Rectal smooth muscle tissue (tissue), 1 donor: ENCODE measurements around the gene STK26.
"Not testable (repeated sequence)": the region's sequence is repeated elsewhere in the genome, so short reads cannot be mapped to it uniquely, and the experiment has no call there.

Experiments used
- H3K27ac ChIP-seq: one replicate; pipeline ENCODE4 v1.7.0; 2013; ENCODE audit warnings: low read depth, low read length, inconsistent platforms
- H3K27me3 ChIP-seq: one replicate; pipeline ENCODE4 v1.7.0; 2013; ENCODE audit warnings: low read length; ENCODE audit not compliant: control insufficient read depth, insufficient read depth
- H3K36me3 ChIP-seq: one replicate; pipeline ENCODE4 v1.7.0; 2013; ENCODE audit warnings: low read length; ENCODE audit not compliant: control insufficient read depth, insufficient read depth
- H3K4me1 ChIP-seq: one replicate; pipeline ENCODE4 v1.7.0; 2013; ENCODE audit warnings: low read length; ENCODE audit not compliant: control insufficient read depth, insufficient read depth
- H3K4me3 ChIP-seq: one replicate; pipeline ENCODE4 v1.7.0; 2013; ENCODE audit warnings: low read length
- H3K9ac ChIP-seq: one replicate; pipeline ENCODE4 v1.7.0; 2013; ENCODE audit warnings: low read length

Gene STK26

DNA sequence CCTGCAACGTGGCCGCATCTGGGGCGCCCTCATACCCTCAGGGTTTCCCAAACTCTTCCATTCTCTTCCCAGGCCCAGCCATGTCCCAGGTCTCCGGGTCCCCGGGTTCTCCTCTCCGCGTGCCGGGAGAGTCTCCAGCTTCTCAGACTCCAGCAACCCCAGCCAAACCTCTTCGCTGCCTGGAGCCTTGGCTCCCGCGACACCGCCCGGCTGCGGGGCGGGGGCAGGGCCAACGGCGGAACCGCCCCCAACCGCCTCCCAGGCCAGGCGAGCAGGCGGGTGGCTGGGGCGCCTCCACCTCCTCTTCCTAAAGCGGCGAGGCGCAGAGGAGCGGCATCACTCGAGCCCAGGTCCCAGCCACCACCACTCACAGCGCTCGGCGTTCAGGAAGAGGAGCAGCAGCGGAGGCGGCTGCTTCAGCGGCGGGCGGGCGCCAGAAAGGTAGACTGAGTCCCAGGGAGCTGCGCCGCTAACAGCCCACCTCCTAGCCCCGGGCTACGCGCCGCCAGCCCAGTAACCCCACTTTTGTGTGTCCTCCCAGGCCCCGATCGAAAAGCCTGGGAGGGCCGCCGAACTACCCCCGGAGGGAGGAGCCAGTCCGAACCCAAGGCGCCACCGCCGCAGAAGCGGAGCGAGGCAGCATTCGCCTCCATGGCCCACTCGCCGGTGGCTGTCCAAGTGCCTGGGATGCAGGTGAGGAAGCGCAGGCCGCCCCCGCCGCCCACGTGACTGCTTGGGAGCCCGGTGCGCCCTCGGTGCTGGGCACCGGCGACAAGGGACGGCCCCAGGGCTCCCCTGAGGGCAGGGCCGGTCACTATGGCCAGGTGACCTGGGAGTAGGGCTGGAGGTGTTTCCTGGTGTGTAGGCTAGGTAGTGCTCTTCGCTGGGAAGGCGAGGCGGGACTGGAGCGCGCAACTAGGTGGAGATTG is at the start of gene STK26:
Gene STK26, plus strand, starts transcription at position 336 of the 929 bp plus-strand sequence. Its CDS starts 316 bp downstream, at position 652.
- no peaks in the 10 kb centered on the region for H3K36me3 ChIP-seq
- H3K4me3 ChIP-seq, result peak within 1 kb of the TSS; percentile 76
- H3K9ac ChIP-seq, result peak within 1 kb of the TSS; percentile 26
- peaks cover 4% of the 10 kb centered on the region for H3K27me3 ChIP-seq
- no peak within 1 kb of the TSS for H3K27ac ChIP-seq
- no peaks in the 10 kb centered on the region for H3K4me1 ChIP-seq

DNA sequence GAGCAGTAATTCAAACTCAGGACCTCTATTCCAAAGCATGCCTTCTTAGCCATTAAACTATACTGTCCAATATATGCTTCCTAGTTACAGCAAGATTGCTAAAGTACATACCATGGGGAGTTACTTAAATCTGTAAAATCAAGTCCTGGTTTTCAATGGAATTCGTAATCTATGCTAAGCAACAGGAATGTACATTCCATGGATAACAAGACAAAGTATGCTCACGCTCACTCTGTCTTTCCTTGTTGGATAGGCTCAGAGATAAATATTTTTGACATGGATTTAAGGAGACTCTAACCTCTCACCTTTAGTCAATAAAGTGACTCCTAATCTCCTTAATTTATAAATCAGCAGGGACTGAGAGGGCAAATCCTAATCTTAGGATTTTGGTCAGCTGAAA is 47.3 kb upstream of the STK26 start:
- Histone ChIP-seq H3K27ac (no peak overlapping the region), H3K36me3 (no peaks in the 10 kb centered on the region), H3K9ac (no peak overlapping the region), H3K4me1 (no peaks in the 10 kb centered on the region), H3K27me3 (no peaks in the 10 kb centered on the region), H3K4me3 (no peak overlapping the region)

DNA sequence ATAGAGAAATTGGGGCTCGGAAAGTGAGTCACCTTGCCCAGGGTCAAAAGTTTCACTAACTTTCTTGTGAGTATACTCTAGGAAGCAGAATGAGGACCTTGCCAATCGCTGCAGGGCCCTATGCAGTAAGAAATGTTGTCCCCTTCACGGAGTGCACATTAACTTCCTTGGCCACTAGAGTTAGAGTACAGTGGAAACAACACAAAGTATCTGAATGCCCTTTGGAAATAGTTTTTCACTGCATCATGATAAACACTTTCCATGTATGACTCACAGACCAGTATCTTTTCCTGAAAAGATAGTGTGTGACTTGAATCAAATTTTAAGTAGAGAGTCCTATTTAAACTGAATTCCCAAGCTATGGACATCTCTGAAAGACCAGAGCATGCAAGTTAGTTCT is 45.5 kb upstream of the STK26 start:
- Histone ChIP-seq H3K4me3 (no peak overlapping the region), H3K9ac (no peak overlapping the region), H3K27me3 (no peaks in the 10 kb centered on the region), H3K4me1 (no peaks in the 10 kb centered on the region), H3K27ac (no peak overlapping the region), H3K36me3 (no peaks in the 10 kb centered on the region)

DNA sequence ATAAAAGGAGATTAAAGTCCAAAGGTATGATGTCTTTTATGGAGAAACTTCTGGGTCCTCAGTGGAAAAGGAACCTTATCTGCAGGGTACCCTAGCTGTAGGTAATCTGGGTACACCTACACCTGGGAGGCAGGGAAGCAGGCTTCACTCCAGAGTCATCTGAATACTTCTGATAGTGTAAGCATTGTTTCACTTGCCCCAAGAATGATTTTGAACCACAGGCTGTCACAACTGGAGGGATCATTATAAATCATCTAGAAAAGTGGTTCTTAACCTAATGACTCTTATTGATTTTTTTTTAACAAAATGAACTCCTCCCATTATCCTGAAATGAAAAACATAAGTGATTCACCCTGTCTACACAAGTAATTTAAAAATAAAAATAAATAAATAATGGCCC is 44.0 kb upstream of the STK26 start:
- Histone ChIP-seq H3K4me1 (no peaks in the 10 kb centered on the region), H3K36me3 (no peaks in the 10 kb centered on the region), H3K9ac (no peak overlapping the region), H3K27me3 (no peaks in the 10 kb centered on the region), H3K27ac (no peak overlapping the region), H3K4me3 (no peak overlapping the region)

DNA sequence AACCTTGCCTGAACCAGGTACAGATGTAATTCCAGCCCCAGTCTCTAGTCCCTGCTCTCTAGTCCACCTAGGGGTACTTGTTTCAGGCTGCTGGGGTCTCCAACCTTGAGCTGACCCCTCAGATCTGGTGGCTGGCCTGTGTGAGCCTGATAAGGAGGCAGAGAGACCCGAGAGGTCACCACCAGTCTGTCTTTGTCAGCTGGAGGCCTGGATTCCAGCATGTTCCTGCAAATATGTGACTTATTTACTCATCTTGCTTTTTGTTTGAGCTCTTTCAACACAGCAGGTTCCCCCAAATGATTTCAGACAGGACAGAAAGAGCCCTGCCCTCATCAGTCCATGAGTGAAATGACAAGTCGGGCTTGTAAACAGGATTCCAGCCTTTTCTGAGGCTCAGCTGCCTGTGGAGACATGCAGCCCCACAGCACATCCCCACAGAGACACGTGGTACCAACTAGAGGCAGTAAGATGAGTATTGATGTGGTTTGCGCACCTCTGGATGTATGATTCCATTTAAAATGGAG is 37.5 kb upstream of the STK26 start:
- Histone ChIP-seq H3K36me3 (no peaks in the 10 kb centered on the region), H3K9ac (no peak overlapping the region), H3K27me3 (peaks cover 2% of the 10 kb centered on the region), H3K4me3 (no peak overlapping the region), H3K27ac (no peak overlapping the region), H3K4me1 (no peaks in the 10 kb centered on the region)

DNA sequence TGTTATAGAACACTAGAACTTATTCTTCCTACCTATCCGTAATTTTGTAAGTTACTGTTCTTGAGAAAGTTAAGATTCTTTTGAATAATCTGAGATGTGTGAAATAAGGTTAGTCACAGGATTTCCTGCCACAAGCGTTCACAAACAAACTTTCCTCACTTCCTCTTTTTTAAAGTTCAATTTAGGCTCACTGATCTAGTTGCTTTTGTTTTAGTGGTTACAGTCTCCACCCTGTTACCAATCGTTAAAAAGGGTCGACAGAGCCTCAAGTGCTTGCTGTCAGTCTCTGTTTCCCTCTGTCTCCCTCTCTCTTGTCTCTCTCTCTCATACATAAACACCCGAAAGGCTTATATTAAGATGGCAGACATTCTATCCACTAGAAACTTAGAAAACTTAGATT is 35.9 kb upstream of the STK26 start:
- Histone ChIP-seq H3K36me3 (no peaks in the 10 kb centered on the region), H3K9ac (no peak overlapping the region), H3K4me1 (no peaks in the 10 kb centered on the region), H3K27ac (no peak overlapping the region), H3K27me3 (peaks cover 2% of the 10 kb centered on the region), H3K4me3 (no peak overlapping the region)

DNA sequence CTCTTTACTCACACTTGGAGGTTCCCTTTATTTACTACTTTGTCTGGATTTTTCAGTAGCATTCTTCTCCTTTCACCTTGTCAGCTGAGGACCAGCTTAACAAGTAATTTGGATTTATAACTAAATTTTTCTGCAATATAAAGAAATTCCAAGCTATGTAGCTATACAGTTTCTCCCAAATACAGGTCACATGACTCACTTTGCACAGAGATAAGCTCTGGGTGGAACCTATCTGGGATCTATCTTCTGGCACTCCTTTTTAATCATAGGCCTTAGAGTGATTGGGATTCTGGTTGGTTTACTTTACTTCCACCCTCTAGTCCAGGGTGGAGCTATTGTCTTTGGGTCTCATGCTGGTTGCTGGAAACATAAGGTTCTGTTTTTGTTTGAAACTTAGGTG is 34.9 kb upstream of the STK26 start:
- Histone ChIP-seq H3K27me3 (peaks cover 2% of the 10 kb centered on the region), H3K27ac (no peak overlapping the region), H3K9ac (no peak overlapping the region)

DNA sequence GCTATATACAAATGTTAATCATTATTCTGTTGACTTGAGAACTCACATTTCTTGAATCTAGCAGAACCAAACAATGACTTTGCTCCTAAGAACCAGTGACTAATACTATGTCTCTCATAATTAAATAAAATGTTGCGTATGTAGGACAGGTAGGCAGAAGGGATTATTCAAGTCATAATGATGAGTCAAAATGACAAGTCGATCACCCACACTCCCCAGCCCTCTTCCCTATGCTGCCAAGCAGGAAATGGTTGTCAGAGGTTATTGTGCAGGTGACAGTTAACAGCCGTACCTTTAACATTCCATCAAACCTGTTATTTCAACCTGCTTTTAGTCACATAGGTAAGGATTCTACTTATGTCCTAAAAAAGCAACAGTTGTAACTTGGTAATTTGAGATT is 22.0 kb upstream of the STK26 start:
- Histone ChIP-seq H3K4me3 (no peak overlapping the region), H3K27ac (no peak overlapping the region)

More for the DNA sequence above, 34.9 kb upstream of the STK26 start:
- Histone ChIP-seq H3K4me3 (no peak overlapping the region), H3K4me1 (no peaks in the 10 kb centered on the region), H3K36me3 (no peaks in the 10 kb centered on the region)

DNA sequence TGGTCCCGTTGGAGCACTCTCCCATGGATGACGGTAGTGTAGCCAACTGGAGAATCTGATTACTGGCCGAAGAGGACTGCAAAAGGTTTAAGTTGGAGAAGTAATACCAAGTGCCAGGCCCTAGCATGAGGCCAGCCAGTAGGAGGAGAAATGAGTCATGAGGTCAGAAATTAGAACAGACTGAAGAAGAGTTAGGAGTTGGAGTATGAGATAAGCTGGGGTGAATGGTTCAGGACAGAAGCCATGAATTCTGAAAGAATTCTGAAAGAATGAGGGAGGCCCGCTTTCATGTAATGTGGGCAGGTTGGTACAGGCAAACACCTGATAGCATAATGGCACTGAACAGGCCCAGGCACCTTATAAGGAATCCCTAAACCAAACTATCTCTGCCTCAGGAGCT is 18.4 kb upstream of the STK26 start:
- no peaks in the 10 kb centered on the region for H3K36me3 ChIP-seq
- H3K9ac ChIP-seq, result no peak overlapping the region
- no peak overlapping the region for H3K27ac ChIP-seq
- no peaks in the 10 kb centered on the region for H3K27me3 ChIP-seq
- no peak overlapping the region for H3K4me3 ChIP-seq
- no peaks in the 10 kb centered on the region for H3K4me1 ChIP-seq

More for the DNA sequence above, 22.0 kb upstream of the STK26 start:
- no peak overlapping the region for H3K9ac ChIP-seq
- no peaks in the 10 kb centered on the region for H3K36me3 ChIP-seq
- H3K27me3 ChIP-seq, result no peaks in the 10 kb centered on the region
- H3K4me1 ChIP-seq, result no peaks in the 10 kb centered on the region

DNA sequence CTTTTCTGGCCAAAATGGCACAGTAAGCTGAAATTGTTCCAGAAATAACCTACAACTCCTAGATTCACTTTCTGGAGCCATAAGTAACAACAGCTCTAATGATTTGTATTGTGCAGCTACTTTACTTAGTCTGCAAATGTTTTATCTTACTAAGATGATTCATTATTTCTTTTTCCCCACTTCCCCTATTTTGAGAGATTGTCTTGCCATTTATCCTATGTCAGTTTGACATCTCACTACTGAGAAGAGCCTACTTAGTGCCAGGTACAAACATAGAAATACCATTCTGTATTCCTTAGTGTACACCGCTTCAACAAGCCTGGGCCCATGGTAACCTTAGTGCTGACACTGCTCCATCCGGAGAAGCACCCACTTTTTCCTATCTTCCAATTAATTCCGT is 13.8 kb upstream of the STK26 start:
- Histone ChIP-seq H3K4me3 (no peak overlapping the region), H3K27me3 (no peaks in the 10 kb centered on the region), H3K4me1 (no peaks in the 10 kb centered on the region), H3K9ac (no peak overlapping the region), H3K27ac (no peak overlapping the region), H3K36me3 (no peaks in the 10 kb centered on the region)

DNA sequence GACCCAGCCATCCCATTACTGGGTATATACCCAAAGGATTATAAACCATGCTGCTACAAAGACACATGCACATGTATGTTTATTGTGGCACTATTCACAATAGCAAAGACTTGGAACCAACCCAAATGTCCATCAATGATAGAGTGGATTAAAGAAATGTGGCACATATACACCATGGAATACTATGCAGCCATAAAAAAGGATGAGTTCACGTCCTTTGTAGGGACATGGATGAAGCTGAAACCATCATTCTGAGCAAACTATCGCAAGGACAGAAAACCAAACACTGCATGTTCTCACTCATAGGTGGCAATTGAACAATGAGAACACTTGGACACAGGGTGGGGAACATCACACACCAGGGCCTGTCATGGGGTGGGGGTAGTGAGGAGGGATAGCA is 12.9 kb upstream of the STK26 start:
- not testable (repeated sequence) for H3K27ac ChIP-seq, H3K4me1 ChIP-seq, H3K9ac ChIP-seq, H3K36me3 ChIP-seq, H3K4me3 ChIP-seq, H3K27me3 ChIP-seq

DNA sequence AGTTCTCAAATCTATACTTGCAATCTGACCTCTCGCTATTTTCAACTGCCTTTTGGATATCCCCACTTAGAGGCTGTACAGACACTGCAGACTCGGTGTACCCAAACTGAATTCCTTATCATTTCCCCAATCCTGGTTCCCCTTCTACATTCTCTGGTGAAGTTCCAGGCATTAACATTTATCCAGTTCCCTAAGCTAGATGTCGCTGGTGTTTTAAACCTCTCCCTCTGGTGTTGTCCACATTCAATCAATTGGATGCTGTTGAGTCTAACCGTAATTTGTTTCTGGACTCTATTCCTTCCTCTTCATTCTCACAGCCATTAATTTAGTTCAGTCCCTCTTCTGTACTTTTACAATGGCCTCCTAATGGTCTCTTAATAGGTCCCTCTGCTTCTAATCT is 7.2 kb upstream of the STK26 start:
- Histone ChIP-seq H3K9ac (no peak overlapping the region), H3K27ac (no peak overlapping the region), H3K27me3 (peaks cover 3% of the 10 kb centered on the region)

More for the DNA sequence above, 7.2 kb upstream of the STK26 start:
- H3K4me3 ChIP-seq, result no peak overlapping the region
- H3K36me3 ChIP-seq, result no peaks in the 10 kb centered on the region
- H3K4me1 ChIP-seq, result no peaks in the 10 kb centered on the region
